ENCODE results near the gene ECM2.

The ECM2 gene

DNA sequence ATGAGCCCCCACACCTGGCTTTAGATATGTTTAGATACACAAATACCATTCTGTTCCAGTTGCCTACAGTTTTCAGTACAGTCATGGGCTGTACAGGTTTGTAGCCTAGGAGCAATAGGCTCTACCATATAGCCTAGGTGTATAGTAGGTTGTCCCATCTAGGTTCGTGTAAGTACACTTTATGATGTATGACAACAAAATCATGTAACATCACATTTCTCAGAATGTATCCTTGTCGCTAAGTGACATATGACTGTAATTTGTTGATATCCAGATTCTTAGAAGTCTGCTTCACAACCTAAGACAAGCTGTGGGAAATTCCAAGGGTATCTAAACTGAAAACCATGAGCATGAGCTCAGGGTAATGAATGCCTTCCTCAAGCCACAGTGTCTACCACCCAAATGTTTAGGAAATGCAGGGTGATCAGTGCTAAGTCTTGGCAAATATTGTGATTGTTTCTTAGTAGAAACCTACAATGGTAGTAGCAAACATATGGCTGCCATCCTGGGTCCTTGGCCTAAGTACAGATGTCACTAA lies 8.4 kb downstream of the ECM2 start:
- DNase-seq = no peak

DNA sequence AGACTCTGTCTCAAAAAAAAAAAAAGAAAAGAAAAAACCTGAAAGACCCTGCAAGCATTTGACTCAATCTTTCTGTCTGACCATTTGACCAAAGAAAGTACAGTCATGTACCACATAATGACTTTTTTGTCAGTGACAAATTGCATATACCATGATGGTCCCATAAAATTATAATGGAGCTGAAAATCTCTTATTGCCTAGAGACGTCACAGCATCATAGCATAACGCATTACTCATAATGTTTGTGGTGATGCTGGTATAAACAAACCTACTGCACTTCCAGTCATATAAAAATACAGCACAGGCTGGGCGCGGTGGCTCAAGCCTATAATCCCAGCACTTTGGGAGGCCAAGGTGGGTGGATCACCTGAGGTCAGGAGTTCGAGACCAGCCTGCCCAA lies 10.5 kb downstream of the ECM2 start:
- DNase-seq = no peak

DNA sequence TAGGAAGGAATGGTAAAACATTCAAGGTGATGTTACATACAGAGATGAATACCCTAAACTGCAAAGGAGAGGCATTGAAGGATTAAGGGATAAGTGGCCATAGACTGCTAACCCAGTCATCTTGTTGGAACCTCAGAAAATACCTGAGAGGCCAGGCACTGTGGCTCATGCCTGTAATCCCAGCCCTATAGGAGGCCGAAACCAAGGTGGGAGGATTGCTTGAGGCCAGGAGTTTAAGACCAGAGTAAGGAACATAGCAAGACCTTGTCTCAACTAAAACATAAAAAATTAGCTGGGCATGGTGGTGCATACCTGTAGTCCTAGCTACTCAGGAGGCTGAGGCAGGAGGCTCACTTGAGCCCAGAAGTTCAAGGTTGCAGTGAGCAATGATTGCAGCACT lies 10.9 kb downstream of the ECM2 start:
- DNase-seq = no peak

DNA sequence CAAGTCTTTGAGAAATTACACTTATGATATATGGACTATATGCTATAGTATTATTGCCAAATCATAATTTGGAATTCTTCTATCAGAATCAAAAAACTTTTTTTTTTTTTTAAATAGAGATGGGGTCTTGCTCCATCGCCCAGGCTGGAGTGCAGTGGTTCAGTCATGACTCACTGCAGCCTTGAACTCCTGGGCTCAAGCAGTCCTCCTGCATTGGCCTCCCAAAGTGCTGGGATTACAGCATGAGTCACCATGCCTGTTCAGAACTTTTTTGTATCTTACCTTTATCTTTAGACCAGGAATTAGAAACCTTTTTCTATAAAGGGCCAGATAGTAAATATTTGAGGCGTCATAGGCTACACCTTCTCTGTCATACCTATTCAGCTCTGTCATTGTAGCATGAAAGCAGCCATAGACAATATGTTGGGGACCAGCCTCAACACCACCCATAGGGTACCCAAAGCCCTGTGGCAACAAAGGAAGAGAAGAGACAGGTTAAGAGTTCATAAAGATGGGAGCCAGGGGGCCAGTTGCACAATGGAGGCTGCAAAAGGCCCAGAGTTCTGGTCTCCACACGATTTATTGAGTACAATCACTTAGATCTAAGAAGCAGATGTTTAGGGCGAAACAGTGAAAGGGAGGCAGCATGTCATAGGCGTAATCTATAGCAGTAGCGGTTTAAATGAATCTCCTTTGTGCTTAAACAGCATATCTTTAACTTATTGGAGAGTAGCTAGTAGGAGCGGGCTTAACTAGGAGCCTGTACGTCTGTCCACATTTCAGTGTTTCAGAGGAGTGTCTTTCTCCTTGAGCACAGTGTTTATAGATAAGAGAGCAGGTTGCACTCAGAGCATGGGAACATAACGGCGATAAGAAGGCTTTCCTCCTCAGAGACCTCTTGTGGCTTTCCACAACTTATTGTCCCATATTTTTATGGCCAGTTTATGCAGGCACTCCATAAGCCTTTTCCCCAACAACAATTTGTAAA lies 12.5 kb downstream of the ECM2 start:
- no peak for DNase-seq

DNA sequence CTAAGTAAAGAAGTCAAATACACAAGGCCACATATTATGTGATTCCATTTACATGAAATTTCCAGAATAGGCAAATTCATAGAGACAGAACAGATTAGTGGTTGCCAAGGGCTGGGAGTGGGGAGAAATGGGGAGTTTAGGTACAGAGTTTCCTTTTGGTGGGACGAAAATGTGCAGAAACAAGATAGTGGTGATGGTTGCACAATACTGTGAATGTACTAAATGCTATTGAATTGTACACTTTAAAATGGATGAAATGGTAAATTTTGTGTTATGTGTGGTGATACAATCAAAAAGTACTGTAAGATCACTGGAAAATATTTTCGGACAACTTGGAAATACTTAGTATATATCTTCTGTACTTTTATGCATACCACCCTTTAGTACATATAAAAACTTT lies 15.0 kb downstream of the ECM2 start:
- no peak for DNase-seq

DNA sequence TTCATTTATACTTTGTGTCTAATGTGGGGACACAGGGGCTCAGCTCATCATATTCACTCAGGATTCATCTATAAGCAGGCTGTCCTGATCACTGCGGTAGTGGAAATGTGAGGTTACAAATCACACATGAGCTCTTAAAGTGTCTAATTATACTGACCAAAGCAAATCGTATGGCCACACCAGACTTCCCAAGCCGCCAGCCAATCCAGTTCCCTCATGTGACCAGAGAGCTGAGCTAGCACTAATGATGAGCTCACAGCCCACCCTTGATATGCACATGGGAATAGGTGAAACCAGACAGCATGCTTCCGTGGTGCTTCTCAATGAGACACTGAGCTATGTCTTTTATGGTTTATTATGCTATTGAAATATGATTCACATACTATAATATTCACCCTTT lies 17.6 kb downstream of the ECM2 start:
- DNase-seq = no peak

DNA sequence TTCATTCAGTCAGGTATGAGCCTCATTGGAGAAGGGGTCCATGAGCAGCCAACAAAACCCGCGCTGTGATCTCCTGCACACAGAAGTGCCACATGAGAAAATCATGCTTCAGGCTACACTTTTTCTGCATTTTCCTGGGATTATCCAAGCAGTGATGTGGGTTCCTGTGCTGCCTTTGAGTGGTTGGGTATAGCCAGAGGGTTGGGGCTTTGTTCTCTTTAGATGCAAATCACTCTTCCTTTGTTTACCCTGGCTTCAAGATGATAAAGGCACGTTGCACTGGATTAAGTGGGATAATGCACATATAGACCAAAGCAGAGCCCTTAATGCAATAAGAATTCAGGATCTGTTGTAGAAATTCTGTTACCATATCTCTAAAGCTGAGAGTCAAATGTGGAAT lies 18.7 kb downstream of the ECM2 start:
- no peak for DNase-seq

DNA sequence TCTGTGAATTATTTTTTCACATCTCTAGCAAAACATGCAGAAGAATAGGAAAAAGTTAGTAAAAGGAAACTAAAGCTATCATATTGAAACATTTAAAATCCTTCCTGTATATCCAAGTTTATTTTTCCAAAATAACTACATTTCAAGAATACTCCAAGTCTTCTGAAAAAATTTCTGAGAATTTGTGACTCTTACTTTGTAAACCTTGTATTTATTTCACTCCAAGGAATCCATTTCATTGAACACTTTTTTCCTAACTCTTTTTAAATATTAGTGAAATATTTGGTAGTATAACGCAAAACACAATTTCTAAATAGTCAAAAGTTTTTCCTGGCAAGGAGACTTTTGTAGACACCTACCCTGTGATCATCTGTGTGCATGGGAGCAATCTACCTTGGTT lies 19.3 kb downstream of the ECM2 start:
- DNase-seq = no peak

DNA sequence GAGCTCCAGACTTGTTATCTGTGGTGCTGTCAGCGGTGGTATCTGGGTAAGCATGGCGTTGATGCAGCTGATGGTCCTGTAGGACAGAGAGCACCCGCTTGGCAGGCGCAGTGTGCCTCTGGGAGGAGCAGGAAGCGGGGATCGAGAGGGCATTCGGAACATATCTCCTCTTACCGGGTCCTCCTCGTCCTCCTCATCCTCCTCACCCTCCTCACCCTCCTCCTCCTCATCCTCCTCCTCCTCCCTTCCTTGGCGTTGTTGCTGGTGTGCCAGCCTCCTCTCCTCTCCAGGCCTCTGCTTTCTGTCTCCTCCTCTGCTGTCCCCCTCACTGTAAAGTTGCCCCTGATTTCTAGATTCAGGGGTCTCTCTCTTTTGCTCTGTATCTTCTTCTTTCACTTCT lies 21.2 kb downstream of the ECM2 start:
- no peak for DNase-seq

DNA sequence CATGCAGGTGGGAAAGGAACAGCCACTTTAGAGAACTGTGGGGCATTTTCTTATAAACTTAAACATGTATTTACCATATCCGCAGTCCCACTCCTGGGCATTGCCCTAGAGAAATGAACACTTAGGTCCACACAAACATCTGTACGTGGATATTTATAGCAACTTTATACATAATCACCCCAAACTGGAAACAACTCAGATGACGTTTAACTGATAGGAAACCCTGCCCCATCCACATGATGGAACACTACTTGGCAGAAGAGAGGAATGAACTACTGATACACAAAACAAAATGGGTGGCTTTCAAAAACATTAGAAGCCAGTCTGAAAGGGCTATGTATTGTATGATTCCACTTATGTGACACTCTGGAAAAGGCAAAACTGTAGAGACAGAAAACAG lies 22.4 kb downstream of the ECM2 start:
- DNase-seq = no peak

DNA sequence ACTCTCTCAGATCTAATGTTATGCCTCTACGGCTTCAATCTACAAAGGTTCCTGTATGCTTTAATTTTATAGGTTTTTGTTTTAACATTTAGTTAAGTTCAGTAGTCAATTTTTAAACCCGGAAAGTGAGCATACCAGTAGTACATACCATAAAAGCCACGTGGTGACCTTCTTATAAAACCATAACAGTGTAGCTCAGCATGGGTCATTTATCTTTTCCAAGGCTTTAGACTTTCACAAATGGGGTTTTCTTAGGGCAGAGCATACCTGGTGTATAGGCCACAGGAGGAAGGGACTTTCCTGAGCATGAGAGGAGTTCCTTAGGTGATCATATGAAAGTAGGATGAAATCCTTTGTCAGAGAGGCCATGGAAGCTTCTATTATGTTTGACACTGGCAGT lies 23.2 kb downstream of the ECM2 start:
- DNase-seq = no peak

DNA sequence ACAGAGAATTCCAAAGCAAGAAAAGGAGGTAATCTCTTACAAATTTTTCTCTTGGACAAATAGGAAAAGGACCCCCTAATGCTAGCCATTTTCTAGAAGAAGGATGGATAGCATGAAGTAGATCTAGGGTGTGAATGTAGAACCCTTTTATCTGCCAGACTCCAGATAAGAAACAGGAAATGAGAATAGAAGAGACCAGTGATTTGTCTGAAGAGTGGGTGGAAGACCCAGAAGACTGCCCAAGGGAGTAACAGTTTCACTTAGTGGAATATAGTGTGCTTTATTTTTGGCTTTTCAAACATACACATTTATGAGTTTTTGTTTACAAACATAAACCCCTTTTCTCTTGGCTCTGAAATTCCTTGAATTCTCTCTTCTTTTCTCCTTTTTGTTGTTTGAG lies 25.0 kb downstream of the ECM2 start:
- no peak for DNase-seq

DNA sequence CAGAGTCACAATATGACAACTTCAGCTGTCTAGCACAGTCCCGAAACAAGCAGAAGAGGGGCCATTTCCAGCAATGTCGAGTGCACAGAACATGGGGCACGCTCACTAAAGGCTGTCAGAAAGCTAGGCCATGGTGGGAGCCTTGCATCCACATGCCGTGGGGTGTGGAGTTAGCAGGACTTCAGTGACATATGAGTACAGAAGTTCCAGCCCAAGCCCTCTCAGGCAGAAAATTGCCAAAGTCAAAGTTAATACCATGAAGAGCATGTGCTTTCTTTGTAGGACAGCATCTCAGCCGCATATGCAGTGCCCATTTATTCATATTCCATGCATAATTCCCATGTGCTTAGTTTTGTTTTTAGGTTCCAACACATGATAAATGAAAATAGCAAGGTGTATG lies 26.7 kb downstream of the ECM2 start:
- no peak for DNase-seq

DNA sequence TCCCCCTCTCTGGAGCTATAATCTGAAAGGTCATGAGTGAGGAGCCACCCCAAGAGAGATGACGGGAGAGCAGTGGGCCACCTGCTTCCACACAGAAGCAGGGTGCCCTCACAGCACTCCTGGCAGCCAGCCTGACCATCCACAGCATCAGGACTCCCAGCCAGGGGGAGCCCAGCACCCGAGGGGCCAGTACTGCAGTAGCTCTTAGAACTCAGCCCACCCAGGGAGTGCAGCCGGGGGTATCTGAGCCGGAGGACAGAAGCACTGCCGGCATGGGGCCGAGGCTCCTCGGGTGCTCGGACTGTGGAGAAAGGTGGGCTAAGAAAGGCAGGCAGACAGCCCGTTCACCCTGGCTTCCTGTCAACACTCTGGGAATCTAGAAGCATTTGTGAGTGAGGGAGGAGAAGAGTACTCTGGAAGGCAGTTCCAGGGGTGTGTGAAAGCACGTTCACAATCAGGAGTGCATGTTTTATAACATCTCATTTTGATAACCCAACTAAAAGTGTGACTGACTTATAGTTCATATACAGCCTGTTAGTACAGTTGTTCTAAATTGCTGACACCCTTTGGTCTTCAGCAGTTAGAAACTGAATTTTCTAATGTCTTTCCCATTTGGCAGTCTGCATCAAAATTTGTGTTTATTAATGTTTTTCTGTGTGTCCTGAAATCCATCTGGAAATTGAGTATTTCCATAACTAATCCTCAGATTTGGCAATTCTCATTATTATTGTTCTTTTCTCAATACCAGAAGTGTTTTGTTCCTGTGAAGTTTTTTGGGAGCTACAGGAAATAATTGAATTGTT lies 27.6 kb downstream of the ECM2 start:
- DNase-seq = no peak

DNA sequence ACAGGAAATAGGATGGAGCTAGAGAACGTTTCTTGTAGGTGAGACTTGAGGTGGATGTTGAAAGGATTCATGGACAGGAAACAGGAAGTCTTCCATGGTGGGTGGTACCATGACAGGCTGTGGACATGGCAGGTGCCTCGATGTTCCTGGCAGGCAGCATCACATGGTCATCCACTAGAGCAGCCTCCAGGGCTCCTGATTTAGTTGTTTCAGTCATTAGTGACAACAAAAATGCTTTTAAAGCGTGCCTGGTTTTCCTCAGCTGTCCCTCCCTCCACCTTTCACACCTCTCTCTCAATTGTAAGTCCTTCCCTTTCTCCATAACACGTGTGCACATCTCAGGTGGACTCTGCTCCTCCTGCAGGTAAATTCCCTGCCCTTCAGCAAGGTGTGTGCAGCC lies 28.3 kb downstream of the ECM2 start:
- DNase-seq = no peak

DNA sequence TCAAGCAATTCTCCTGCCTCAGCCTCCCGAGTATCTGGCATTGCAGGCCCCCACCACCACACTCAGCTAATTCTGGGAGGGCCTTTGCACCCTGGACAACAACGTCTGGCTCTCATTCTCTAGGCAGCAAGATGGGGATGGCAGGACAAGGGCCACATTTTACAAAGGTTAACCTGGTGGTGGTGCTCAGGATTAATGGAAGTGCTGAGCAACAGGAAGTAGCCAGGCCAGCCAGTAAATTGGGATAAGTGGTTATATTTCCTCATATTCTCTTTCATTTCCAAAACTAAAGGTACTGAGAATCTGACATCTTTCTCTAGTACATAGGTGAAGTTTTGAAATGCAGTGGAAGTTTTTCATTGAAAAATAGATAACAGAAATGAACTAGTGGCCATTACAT lies 28.8 kb downstream of the ECM2 start:
- no peak for DNase-seq

DNA sequence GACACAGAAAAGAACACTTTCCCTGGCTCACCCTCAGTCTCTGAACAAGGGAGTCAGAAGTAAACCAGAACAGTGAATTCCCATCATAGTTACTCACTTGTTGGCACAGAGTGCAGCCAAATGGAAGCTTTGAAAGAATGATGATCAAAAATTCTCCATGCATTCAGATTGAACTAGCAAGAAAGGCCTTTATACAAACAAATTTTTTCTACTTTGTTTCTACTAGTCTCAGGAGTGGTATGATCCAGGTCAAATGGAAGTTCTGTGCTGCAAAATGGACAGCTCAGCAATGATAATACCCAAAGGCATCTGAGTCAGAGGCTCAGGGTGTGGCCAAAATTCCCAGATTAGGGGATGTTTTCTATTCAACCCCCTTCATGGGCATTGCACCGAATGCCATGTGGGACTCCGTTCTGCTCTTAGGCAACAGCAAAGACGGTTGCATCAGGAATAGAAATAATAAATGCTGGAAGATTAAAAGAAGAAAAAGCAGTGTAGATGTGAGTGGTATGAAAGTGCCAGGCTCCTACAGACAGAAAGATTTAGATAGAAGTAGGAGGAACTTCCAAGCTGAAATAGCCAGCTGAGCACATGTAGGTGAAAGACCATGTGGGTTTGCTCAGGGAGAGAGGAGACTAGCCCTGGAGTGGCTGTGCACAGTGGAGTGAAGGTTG lies 29.5 kb downstream of the ECM2 start:
- DNase-seq = no peak

DNA sequence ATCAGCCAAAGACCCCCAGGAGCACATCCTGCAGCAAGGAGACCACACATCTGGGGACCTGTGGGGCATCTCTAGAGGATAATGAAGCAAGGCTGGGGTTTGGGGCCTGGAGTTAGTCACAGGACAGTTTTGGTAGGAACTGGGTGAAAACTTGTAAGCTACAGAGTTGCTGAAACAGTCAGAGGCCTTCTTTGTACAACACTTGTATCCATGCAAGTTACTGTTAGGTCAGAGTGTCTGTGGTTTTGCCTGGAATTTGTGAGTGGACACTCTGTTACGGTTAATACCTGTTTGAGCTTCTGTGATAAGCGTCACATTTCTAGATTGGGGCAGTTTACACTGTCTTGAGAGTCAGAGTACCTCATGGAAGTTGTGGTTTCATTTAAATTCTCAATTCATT lies 30.9 kb downstream of the ECM2 start:
- DNase-seq = no peak

DNA sequence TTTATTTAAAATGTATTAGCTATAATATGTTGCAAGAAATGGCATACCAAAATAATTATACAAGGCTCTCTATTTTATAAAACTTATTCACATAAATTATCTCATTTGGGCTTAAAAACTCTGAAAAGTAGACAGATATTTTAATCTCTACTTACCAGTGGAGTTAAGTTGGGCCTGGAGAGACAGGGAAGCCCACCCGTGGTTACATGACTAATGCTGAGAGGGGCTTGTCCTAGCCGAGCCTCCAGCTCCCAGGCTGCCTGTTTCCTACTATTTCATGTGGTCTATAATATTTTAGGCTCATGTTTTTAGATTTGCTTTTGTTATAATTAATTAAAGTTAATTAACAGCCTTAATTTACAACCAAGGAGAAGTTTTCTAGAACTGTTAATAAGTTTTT lies 32.6 kb downstream of the ECM2 start:
- no peak for DNase-seq

DNA sequence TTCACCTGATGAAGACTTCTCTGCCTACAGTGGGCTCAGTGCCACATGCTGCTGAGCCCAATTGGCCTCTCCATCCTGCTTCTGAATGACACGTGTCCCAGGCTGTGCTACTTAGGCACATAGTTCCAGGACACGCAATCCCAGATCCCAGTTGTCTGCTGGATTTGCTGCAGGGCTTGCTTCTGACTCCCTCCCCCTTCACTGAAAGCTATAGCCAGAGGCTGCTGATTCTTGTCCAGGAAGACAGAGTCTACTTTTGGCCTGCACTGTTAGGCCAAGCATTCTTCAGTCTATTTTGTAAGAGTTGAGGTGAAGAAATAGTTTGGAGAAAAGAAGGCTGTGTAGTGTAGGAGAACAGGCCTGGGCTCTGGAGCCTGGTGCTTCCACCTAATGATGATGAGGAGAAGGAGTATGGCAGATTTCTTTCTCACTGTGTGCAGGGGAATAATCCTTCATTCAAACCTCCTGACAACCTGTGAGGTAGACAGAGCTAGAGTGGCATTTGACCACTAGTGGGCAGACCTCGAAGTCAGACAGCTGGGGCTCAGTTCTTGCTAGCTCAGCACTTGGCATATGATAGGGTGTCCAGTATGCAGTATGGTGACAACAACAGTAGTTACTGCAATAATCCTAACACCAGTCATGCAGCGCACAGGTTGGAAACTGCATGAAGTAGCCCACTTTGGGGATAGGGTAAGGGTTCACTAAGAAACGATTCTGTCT lies 34.0 kb downstream of the ECM2 start:
- peak; percentile 44 to 59 for DNase-seq

DNA sequence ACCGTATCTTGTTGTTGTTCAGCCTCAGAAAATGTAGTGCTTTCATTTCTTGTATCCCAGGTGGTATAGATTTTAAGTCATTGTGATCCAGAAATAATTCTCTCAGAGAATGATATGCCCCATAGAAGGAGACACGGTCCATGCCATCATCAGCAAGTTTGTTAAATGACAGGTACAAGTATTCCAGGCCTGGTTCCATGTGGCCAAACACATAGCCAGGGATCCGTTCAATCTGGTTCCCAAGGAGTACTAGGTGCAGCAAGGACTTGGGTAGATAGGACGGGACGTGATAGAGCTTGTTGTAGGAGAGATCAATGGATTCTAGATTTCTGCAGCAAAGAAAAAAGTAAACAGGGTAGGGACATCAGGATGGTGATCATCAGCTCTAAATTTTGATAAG lies 35.1 kb downstream of the ECM2 start:
- no peak for DNase-seq

DNA sequence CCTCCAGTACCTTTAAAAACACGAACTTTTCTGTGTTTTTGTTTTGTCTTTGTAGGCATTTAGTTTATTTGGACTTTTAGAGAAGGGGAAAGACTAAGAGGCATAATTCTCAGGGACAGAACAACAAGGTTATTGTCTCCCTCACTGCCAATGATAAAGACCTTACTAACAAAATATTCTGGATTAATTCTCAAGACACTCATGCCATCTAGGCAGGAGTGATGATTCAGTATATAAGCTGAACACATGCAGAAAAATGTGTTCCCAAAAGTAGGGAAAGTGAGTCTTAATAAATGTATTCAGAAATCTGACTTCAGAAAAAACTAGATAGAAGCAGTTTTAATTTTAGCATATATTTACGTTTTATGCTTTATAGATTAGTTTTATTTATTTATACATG lies 36.1 kb downstream of the ECM2 start:
- no peak for DNase-seq
